HG02763 (cell line): Measurements from ENCODE around the gene DRD1.
"Not testable (repeated sequence)": the region's sequence is repeated elsewhere in the genome, so short reads cannot be mapped to it uniquely, and the experiment has no call there.

Experiments used
- ATAC-seq: cut with Tn5 transposase; IDR thresholded peaks from one replicate; pipeline ENCODE4 v1.9.1; 2021; ENCODE audit warnings: mild to moderate bottlenecking, moderate library complexity; ENCODE audit not compliant: unreplicated experiment

DRD1 gene

GRCh38 chr5:175436359-175436758 is 7.6 kb downstream of the DRD1 start:
- ATAC-seq, result no peak

GRCh38 chr5:175434800-175435199 is 9.2 kb downstream of the DRD1 start:
- no peak for ATAC-seq

- ATAC-seq, result no peak
Measured at GRCh38 chr5:175427762-175428161, 16.2 kb downstream of the DRD1 start.

- ATAC-seq, result not testable (repeated sequence)
Measured at GRCh38 chr5:175424594-175424993, 19.4 kb downstream of the DRD1 start.

GRCh38 chr5:175422058-175422457 is 21.9 kb downstream of the DRD1 start:
- ATAC-seq, result no peak

- no peak for ATAC-seq
Measured at GRCh38 chr5:175420383-175420782, 23.6 kb downstream of the DRD1 start.

GRCh38 chr5:175418251-175418650 is 25.7 kb downstream of the DRD1 start:
- no peak for ATAC-seq

- ATAC-seq, result no peak
Measured at GRCh38 chr5:175417384-175417783, 26.6 kb downstream of the DRD1 start.

- ATAC-seq, result no peak
Measured at GRCh38 chr5:175415303-175415702, 28.7 kb downstream of the DRD1 start.

GRCh38 chr5:175410926-175411325 is 33.1 kb downstream of the DRD1 start:
- ATAC-seq, result no peak

- no peak for ATAC-seq
Measured at GRCh38 chr5:175406300-175406699, 37.7 kb downstream of the DRD1 start.

- not testable (repeated sequence) for ATAC-seq
Measured at GRCh38 chr5:175397590-175398297, 46.2 kb downstream of the DRD1 start.

- not testable (repeated sequence) for ATAC-seq
Measured at GRCh38 chr5:175395430-175395829, 48.6 kb downstream of the DRD1 start.

- ATAC-seq, result no peak
Measured at GRCh38 chr5:175394601-175395000, 49.4 kb downstream of the DRD1 start.

- no peak for ATAC-seq
Measured at GRCh38 chr5:175393897-175394296, 50.1 kb downstream of the DRD1 start.

- no peak for ATAC-seq
Measured at GRCh38 chr5:175392236-175392635, 51.7 kb downstream of the DRD1 start.

GRCh38 chr5:175390352-175391083 is 53.5 kb downstream of the DRD1 start:
- no peak for ATAC-seq
